Kidney (tissue), 14 donors: ENCODE measurements around the gene DPH3. TPM values are rescaled to one million over a fixed set of nuclear protein-coding genes. Genes with fewer than 3 reads are reported as not detected.

Source experiments
- DNase-seq, 5 donors: peaks; one replicate each; pipeline ENCODE4 v3.0.0-alpha.2; 2013 to 2020
- FAIRE-seq: peaks from 2 replicates; lab custom pipeline; 2012; peaks lifted over from hg19 to GRCh38; lab: Jason Lieb, UNC
- H3K27ac ChIP-seq, 2 donors: one replicate each; pipeline ENCODE4 v1.7.0; 2013; ENCODE audit warnings: low read depth in 2 of 2, low read length in 2 of 2, inconsistent platforms in 1 of 2
- H3K27me3 ChIP-seq: one replicate; pipeline ENCODE4 v1.7.1; 2013; ENCODE audit warnings: low read length, inconsistent platforms; ENCODE audit not compliant: control insufficient read depth, insufficient read depth
- H3K36me3 ChIP-seq, 3 donors: one replicate each; pipeline versions ENCODE4 v1.7.0 to v1.7.1; 2013; ENCODE audit warnings: low read length in 3 of 3, control low read depth in 1 of 3, inconsistent platforms in 1 of 3; ENCODE audit not compliant: insufficient read depth in 3 of 3, control insufficient read depth in 2 of 3
- H3K4me1 ChIP-seq, 3 donors: one replicate each; pipeline versions ENCODE4 v1.7.0 to v1.7.1; 2013; ENCODE audit warnings: low read length in 3 of 3, inconsistent platforms in 1 of 3, low read depth in 1 of 3; ENCODE audit not compliant: control insufficient read depth in 2 of 3, insufficient read depth in 2 of 3
- H3K4me3 ChIP-seq, 3 donors: one replicate each; pipeline versions ENCODE4 v1.7.0 to v1.8.1; 2013; ENCODE audit warnings: low read length in 3 of 3, control low read depth in 1 of 3, inconsistent platforms in 1 of 3
- H3K9ac ChIP-seq, 3 donors: one replicate each; pipeline versions ENCODE4 v1.7.0 to v1.7.1; 2013; ENCODE audit warnings: low read length in 3 of 3, control low read depth in 1 of 3, inconsistent platforms in 1 of 3
- H3K9me3 ChIP-seq, 3 donors: one replicate each; pipeline versions ENCODE4 v1.7.0 to v1.7.1; 2013; ENCODE audit warnings: low read length in 3 of 3, control low read depth in 1 of 3, inconsistent platforms in 1 of 3; ENCODE audit not compliant: control insufficient read depth in 2 of 3, insufficient read depth in 1 of 3
- CTCF ChIP-seq: IDR thresholded peaks from 3 replicates; pipeline ENCODE4 v1.5.1; 2012; ENCODE audit warnings: mild to moderate bottlenecking, moderate library complexity, borderline replicate concordance; ENCODE audit not compliant: insufficient read depth; ENCODE audit errors: extremely low read depth
- intact Hi-C: fragments of 100-400 bp; cut with DNase I; formaldehyde crosslinking; loops from one replicate; pipeline ENCODE4 v1.11.1; 2022
- polyA plus RNA-seq: library from polyadenylated mRNA; stranded (reverse); fragments of 350-450 nt; fragmentation: Illumina TruSeq; extraction: RNeasy Lipid Tissue Mini Kit (QIAGEN cat#74804); gene quantifications from one replicate; pipeline ENCODE4 v1.2.3, GENCODE V29; 2014; ENCODE audit warnings: low read depth, low replicate concordance; ENCODE audit not compliant: insufficient read depth
- total RNA-seq: library from RNA; stranded (reverse); fragmentation: NEBNext Ultra II Directional; extraction: Animal tissue kit (Norgen Biotek cat#: 25700); gene quantifications from one replicate; pipeline ENCODE4 v1.2.1, GENCODE V29; 2021
- donor health status: control.
- donor health status: control.
- donor health status: control.
- donor health status: control.
- donor health status: control.
- donor health status: DM: yes; HTN: yes; CAD: no.
- donor health status: Normal renal cell carcinoma (clear cell type).

Gene DPH3
- total and polyA plus RNA-seq, 2 donors from 2014 or later, result 16.3 to 19.3 TPM

- peaks cover 0 to 6% (median 4%) of the 10 kb centered on the region in 3 donors for H3K36me3 ChIP-seq
- H3K4me3 ChIP-seq, result peak overlapping the region in 1 of 3 donors; percentile 99
- TF ChIP-seq CTCF, result no peak
- H3K9me3 ChIP-seq, result no peaks in the 10 kb centered on the region
- intact Hi-C loops, result no loop called here
- H3K9ac ChIP-seq, result peak overlapping the region in 1 of 3 donors; percentile 17
- H3K27ac ChIP-seq, result no peak overlapping the region
- FAIRE-seq (no peak), DNase-seq (no peak)
- H3K4me1 ChIP-seq, result peaks cover 0 to 5% (median 3%) of the 10 kb centered on the region in 3 donors
- H3K27me3 ChIP-seq, result no peaks in the 10 kb centered on the region
These were observed 2.0 kb upstream of the DPH3 start for GRCh38 chr3:16266714-16267113.

- no peak for FAIRE-seq
- intact Hi-C loops, result no loop called here
- DNase-seq, result no peak
These were observed 678 bp upstream of the DPH3 start for GRCh38 chr3:16265455-16265786.

GRCh38 chr3:16264174-16264707, 502 bp downstream of the DPH3 start:
- peak overlapping the region; percentile 62 to 84 for H3K27ac ChIP-seq
- H3K9me3 ChIP-seq, result no peaks in the 10 kb centered on the region
- H3K9ac ChIP-seq, result peak overlapping the region; percentile 84 to 99 (median 92)
- no peaks in the 10 kb centered on the region for H3K27me3 ChIP-seq
- peaks cover 0 to 8% (median 4%) of the 10 kb centered on the region in 3 donors for H3K36me3 ChIP-seq
- DNase-seq, result no peak
- no peak for TF ChIP-seq CTCF
- intact Hi-C loops, result no loop called here
- H3K4me3 ChIP-seq, result peak overlapping the region; percentile 95 to 99 (median 98)
- FAIRE-seq, result no peak
- H3K4me1 ChIP-seq, result peaks cover 0 to 5% (median 3%) of the 10 kb centered on the region in 3 donors

More at GRCh38 chr3:16265455-16265786, 678 bp upstream of the DPH3 start:
- peak overlapping the region; percentile 77 to 84 for H3K27ac ChIP-seq
- H3K4me3 ChIP-seq, result peak overlapping the region; percentile 87 to 99 (median 99)
- peaks cover 0 to 5% (median 3%) of the 10 kb centered on the region in 3 donors for H3K4me1 ChIP-seq
- no peak for TF ChIP-seq CTCF
- H3K27me3 ChIP-seq, result no peaks in the 10 kb centered on the region
- H3K9me3 ChIP-seq, result no peaks in the 10 kb centered on the region
- H3K9ac ChIP-seq, result peak overlapping the region; percentile 78 to 98 (median 98)
- peaks cover 0 to under 1% (median 0%) of the 10 kb centered on the region in 3 donors for H3K36me3 ChIP-seq

- DNase-seq, result no peak
- Histone ChIP-seq H3K27me3 (no peaks in the 10 kb centered on the region), H3K4me1 (peaks cover 0 to 3% (median 3%) of the 10 kb centered on the region in 3 donors), H3K27ac (no peak overlapping the region), H3K9me3 (no peaks in the 10 kb centered on the region), H3K36me3 (peaks cover 2 to 8% (median 4%) of the 10 kb centered on the region in 3 donors), H3K9ac (no peak overlapping the region), H3K4me3 (no peak overlapping the region)
- no peak for FAIRE-seq
- TF ChIP-seq CTCF, result no peak
- intact Hi-C loops, result no loop called here
These were observed 2.6 kb downstream of the DPH3 start for GRCh38 chr3:16262174-16262573.
